K562 (cell line): ENCODE results near the gene CYSRT1. TPM values are rescaled to one million over a fixed set of nuclear protein-coding genes. Genes with fewer than 3 reads are reported as not detected.

ENCODE experiments used
- ATF7 ChIP-seq: fragments of 450-650 bp; IDR thresholded peaks from 2 replicates; pipeline ENCODE4 v1.7.1; 2014; ENCODE audit warnings: mild to moderate bottlenecking, moderate library complexity
- CBFA2T2 ChIP-seq: fragments of 450-650 bp; conservative IDR thresholded peaks from 2 replicates; pipeline ENCODE4 v1.6.1; 2017; ENCODE audit warnings: mild to moderate bottlenecking
- HEY1 ChIP-seq: fragments of 250-450 bp; sonication (Bioruptor Pico); IDR thresholded peaks from 2 replicates; pipeline ENCODE4 v1.5.0; 2020; ENCODE audit warnings: mild to moderate bottlenecking, moderate library complexity, borderline replicate concordance
- MAZ ChIP-seq, 2 experiments: fragments of 450-650 bp in 1 of 2; sonication (generic) in 1 of 2; formaldehyde crosslinking; IDR thresholded peaks in 1 of 2; conservative IDR thresholded peaks in 1 of 2; 2 replicates each; pipeline versions ENCODE4 v1.4.0 to v1.5.0; 2020; ENCODE audit warnings: mild to moderate bottlenecking in 1 of 2, missing genetic modification reagents in 1 of 2
- MNT ChIP-seq, 2 experiments: fragments of 450-650 bp; conservative IDR thresholded peaks; 2 replicates each; pipeline ENCODE4 v1.6.1; 2017; ENCODE audit warnings: mild to moderate bottlenecking in 2 of 2, moderate library complexity in 2 of 2
- NCOA4 ChIP-seq: fragments of 450-650 bp; IDR thresholded peaks from 2 replicates; pipeline ENCODE4 v1.6.1; 2018; ENCODE audit warnings: mild to moderate bottlenecking; ENCODE audit not compliant: partially characterized antibody
- NELFE ChIP-seq: IDR thresholded peaks from 2 replicates; pipeline ENCODE4 v1.6.1; 2011; ENCODE audit warnings: mild to moderate bottlenecking; ENCODE audit not compliant: insufficient read depth, insufficient read length
- NEUROD1 ChIP-seq: fragments of 150-350 bp; IDR thresholded peaks from 2 replicates; pipeline ENCODE4 v1.6.1; 2014; ENCODE audit warnings: borderline replicate concordance, low read length, low read depth; ENCODE audit not compliant: partially characterized antibody
- PTTG1 ChIP-seq: fragments of 450-650 bp; IDR thresholded peaks from 2 replicates; pipeline ENCODE4 v1.6.1; 2016; ENCODE audit warnings: low read depth, mild to moderate bottlenecking, missing genetic modification characterization, missing compliant biosample characterization
- RBM15 ChIP-seq: fragments of 200-400 bp; formaldehyde crosslinking; IDR thresholded peaks from 2 replicates; pipeline ENCODE4 v1.6.1; 2018; ENCODE audit warnings: mild to moderate bottlenecking, low read length, moderate library complexity; ENCODE audit not compliant: insufficient read depth
- RFX7 ChIP-seq: fragments of 250-450 bp; sonication (Bioruptor Pico); IDR thresholded peaks from 2 replicates; pipeline ENCODE4 v1.5.1; 2021; ENCODE audit warnings: mild to moderate bottlenecking
- SIN3A ChIP-seq, 2 experiments: fragments of 150-350 bp in 1 of 2; IDR thresholded peaks; 2 replicates each; pipeline ENCODE4 v1.6.1; 2011 to 2016; ENCODE audit warnings: borderline replicate concordance in 2 of 2, low read depth in 2 of 2, low read length in 2 of 2, mild to moderate bottlenecking in 2 of 2, moderate library complexity in 2 of 2; ENCODE audit not compliant: control insufficient read depth in 1 of 2
- ZNF77 ChIP-seq: fragments of 250-450 bp; sonication (Bioruptor Pico); IDR thresholded peaks from 2 replicates; pipeline ENCODE4 v1.5.0; 2020
- ZNF785 ChIP-seq: fragments of 250-450 bp; sonication (Bioruptor Pico); IDR thresholded peaks from 2 replicates; pipeline ENCODE4 v1.4.0; 2020; ENCODE audit warnings: mild to moderate bottlenecking
- polyA plus RNA-seq, 8 experiments: library from polyadenylated mRNA; depleted of rRNA in 4 of 8; stranded (reverse) in 5 of 8; unstranded in 3 of 8; fragments of >200 nt; fragmentation: Nextera tagmentation in 2 of 8; fragmentation: Illumina TruSeq in 1 of 8; extraction: Ambion mirVana in 2 of 8; extraction: Trizol in 1 of 8; gene quantifications; 2 replicates each; pipeline versions ENCODE4 v1.2.1 to v1.2.3, GENCODE V29; 2011 to 2014; ENCODE audit warnings: inconsistent platforms in 1 of 8, missing spikeins in 1 of 8
- total RNA-seq, 7 experiments: library from RNA; depleted of rRNA in 6 of 7; stranded (reverse); fragments of >200 nt in 6 of 7; fragmentation: Illumina TruSeq in 2 of 7; extraction: Trizol in 2 of 7; gene quantifications; 2 replicates each; pipeline versions ENCODE4 v1.2.1 to v1.2.3, GENCODE V29; 2011 to 2021; ENCODE audit warnings: low replicate concordance in 1 of 7
- TF ChIP-seq, protein P1 (sequence below): fragments of 450-650 bp; IDR thresholded peaks from 2 replicates; pipeline ENCODE4 v1.6.1; 2017; ENCODE audit warnings: antibody characterized with exemption
- TF ChIP-seq, protein P2 (sequence below): conservative IDR thresholded peaks from 2 replicates; pipeline ENCODE4 v1.6.1; 2011; ENCODE audit warnings: low read depth, mild to moderate bottlenecking, low read length; ENCODE audit not compliant: control insufficient read depth
- TF ChIP-seq, protein P3 (sequence below): fragments of 450-650 bp; IDR thresholded peaks from 2 replicates; pipeline ENCODE4 v1.6.1; 2018; ENCODE audit warnings: mild to moderate bottlenecking, low read depth; ENCODE audit not compliant: partially characterized antibody
- TF ChIP-seq, protein P4 (sequence below): fragments of 200-400 bp; formaldehyde crosslinking; IDR thresholded peaks from 2 replicates; pipeline ENCODE4 v1.6.1; 2017; ENCODE audit warnings: mild to moderate bottlenecking, low read depth, low read length, moderate library complexity

CYSRT1 gene
- total and polyA plus RNA-seq, 9 of the 15 experiments (the other 6 are each of a cell fraction or from before 2014, with no cell fraction given): 0.04 to 1.4 (median 0.42) TPM; not detected in 3

GRCh38 chr9:137236238-137236935, 11.4 kb downstream of the CYSRT1 start (continued):
- TF ChIP-seq, protein P1, sequence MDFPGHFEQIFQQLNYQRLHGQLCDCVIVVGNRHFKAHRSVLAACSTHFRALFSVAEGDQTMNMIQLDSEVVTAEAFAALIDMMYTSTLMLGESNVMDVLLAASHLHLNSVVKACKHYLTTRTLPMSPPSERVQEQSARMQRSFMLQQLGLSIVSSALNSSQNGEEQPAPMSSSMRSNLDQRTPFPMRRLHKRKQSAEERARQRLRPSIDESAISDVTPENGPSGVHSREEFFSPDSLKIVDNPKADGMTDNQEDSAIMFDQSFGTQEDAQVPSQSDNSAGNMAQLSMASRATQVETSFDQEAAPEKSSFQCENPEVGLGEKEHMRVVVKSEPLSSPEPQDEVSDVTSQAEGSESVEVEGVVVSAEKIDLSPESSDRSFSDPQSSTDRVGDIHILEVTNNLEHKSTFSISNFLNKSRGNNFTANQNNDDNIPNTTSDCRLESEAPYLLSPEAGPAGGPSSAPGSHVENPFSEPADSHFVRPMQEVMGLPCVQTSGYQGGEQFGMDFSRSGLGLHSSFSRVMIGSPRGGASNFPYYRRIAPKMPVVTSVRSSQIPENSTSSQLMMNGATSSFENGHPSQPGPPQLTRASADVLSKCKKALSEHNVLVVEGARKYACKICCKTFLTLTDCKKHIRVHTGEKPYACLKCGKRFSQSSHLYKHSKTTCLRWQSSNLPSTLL: no peak
- peak; percentile 87 for TF ChIP-seq CBFA2T2
- peak; percentile 49 for TF ChIP-seq NEUROD1
- no peak for TF ChIP-seq MNT (conservative IDR thresholded peaks at IDR 0.05)
- TF ChIP-seq, protein P2, sequence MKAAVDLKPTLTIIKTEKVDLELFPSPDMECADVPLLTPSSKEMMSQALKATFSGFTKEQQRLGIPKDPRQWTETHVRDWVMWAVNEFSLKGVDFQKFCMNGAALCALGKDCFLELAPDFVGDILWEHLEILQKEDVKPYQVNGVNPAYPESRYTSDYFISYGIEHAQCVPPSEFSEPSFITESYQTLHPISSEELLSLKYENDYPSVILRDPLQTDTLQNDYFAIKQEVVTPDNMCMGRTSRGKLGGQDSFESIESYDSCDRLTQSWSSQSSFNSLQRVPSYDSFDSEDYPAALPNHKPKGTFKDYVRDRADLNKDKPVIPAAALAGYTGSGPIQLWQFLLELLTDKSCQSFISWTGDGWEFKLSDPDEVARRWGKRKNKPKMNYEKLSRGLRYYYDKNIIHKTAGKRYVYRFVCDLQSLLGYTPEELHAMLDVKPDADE: peak; percentile 60
- TF ChIP-seq ZNF785 (CRISPR knock-in tag): no peak
- TF ChIP-seq, protein P3, sequence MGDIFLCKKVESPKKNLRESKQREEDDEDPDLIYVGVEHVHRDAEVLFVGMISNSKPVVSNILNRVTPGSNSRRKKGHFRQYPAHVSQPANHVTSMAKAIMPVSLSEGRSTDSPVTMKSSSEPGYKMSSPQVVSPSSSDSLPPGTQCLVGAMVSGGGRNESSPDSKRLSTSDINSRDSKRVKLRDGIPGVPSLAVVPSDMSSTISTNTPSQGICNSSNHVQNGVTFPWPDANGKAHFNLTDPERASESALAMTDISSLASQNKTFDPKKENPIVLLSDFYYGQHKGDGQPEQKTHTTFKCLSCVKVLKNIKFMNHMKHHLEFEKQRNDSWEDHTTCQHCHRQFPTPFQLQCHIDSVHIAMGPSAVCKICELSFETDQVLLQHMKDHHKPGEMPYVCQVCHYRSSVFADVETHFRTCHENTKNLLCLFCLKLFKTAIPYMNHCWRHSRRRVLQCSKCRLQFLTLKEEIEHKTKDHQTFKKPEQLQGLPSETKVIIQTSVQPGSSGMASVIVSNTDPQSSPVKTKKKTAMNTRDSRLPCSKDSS: no peak
- peak; percentile 44 to 73; a peak in 1 of 4 replicates for TF ChIP-seq SIN3A (IDR thresholded peaks at IDR 0.05; ENCODE audit: borderline replicate concordance in 2 of 2, control insufficient read depth in 1 of 2, low read depth in 2 of 2, low read length in 2 of 2)
- TF ChIP-seq, protein P4, sequence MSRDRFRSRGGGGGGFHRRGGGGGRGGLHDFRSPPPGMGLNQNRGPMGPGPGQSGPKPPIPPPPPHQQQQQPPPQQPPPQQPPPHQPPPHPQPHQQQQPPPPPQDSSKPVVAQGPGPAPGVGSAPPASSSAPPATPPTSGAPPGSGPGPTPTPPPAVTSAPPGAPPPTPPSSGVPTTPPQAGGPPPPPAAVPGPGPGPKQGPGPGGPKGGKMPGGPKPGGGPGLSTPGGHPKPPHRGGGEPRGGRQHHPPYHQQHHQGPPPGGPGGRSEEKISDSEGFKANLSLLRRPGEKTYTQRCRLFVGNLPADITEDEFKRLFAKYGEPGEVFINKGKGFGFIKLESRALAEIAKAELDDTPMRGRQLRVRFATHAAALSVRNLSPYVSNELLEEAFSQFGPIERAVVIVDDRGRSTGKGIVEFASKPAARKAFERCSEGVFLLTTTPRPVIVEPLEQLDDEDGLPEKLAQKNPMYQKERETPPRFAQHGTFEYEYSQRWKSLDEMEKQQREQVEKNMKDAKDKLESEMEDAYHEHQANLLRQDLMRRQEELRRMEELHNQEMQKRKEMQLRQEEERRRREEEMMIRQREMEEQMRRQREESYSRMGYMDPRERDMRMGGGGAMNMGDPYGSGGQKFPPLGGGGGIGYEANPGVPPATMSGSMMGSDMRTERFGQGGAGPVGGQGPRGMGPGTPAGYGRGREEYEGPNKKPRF: no peak
- TF ChIP-seq HEY1: no peak
- TF ChIP-seq RBM15: no peak
- TF ChIP-seq NCOA4: no peak
- no peak for TF ChIP-seq ZNF77 (CRISPR knock-in tag)
- TF ChIP-seq PTTG1 (tag): no peak
- no peak for TF ChIP-seq NELFE
- peak; percentile 82; the same call in 1 of the 2 replicates for TF ChIP-seq ATF7
- peak; percentile 97 to 99 for TF ChIP-seq MAZ (CRISPR knock-in tag; conservative IDR thresholded peaks at IDR 0.05 in 1 of 2, IDR thresholded peaks at IDR 0.05 in 1 of 2)
- no peak for TF ChIP-seq RFX7 (CRISPR knock-in tag)
